ENCODE measurements around the gene RALGAPA2. TPM values are rescaled to one million over a fixed set of nuclear protein-coding genes. Genes with fewer than 3 reads are reported as not detected.

RALGAPA2 gene
- total RNA-seq, 2 donors from 2014 or later = 40.2 to 45.4 TPM

DNA sequence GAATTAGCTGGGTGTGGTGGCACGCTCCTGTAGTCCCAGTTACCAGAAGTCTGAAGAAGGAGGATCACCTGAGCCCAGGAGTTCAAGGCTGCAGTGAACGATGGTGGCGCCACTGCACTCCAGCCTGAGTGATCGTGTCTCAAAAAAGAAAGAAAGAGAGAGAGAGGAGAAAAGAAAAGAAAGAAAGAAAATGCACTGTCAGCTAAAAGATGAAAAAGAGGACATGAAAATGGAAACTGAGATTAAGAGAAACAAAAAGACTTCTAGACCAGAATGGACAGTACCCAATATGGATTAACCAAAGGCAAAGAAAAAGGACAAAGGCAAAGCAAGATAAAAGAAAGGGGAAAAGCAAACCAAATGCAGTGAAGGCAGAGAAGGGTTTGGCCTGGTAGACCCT is 9.0 kb upstream of the RALGAPA2 start:
- no peaks in the 10 kb centered on the region for H3K27me3 ChIP-seq
- H3K27ac ChIP-seq = no peak overlapping the region
- no peaks in the 10 kb centered on the region for H3K9me3 ChIP-seq
- ATAC-seq (no peak), DNase-seq (no peak)
- H3K4me3 ChIP-seq = no peak overlapping the region
- TF ChIP-seq, protein P1, sequence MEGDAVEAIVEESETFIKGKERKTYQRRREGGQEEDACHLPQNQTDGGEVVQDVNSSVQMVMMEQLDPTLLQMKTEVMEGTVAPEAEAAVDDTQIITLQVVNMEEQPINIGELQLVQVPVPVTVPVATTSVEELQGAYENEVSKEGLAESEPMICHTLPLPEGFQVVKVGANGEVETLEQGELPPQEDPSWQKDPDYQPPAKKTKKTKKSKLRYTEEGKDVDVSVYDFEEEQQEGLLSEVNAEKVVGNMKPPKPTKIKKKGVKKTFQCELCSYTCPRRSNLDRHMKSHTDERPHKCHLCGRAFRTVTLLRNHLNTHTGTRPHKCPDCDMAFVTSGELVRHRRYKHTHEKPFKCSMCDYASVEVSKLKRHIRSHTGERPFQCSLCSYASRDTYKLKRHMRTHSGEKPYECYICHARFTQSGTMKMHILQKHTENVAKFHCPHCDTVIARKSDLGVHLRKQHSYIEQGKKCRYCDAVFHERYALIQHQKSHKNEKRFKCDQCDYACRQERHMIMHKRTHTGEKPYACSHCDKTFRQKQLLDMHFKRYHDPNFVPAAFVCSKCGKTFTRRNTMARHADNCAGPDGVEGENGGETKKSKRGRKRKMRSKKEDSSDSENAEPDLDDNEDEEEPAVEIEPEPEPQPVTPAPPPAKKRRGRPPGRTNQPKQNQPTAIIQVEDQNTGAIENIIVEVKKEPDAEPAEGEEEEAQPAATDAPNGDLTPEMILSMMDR (IDR thresholded peaks at IDR 0.05) = no peak
- TF ChIP-seq POLR2A (IDR thresholded peaks at IDR 0.05) = no peak
- 88 to 93% methylated on average over 4 of the region's 4 CpGs for WGBS, 2 donors
- no peaks in the 10 kb centered on the region for H3K36me3 ChIP-seq (replicated peaks in 1 of 2; ENCODE audit: insufficient read depth in 1 of 2, low read depth in 2 of 2)
- no peaks in the 10 kb centered on the region for H3K4me1 ChIP-seq
- intact Hi-C loops (cut with DNase I) = no loop called here

DNA sequence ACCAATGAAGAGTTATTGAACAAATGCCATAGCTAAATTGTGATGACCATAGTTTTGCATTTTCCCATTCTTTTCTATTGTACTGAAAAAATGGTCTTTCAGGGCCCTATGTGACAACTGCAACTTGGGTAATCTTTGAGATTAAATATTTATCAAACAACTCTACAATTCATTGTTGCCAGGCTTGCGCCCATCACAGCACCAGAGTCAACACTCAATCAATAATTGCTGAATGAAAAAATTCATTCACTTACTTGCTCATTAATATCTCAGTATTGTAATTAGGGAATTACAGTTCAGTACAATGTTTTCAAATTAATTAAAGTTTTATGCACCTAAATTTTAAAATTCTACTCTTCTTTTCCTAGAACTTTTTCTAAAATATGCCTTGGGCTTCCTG is 7.7 kb upstream of the RALGAPA2 start:
- WGBS, 2 donors = 81 to 94% methylated on average over 1 of the region's 1 CpG
- intact Hi-C loops (cut with DNase I) = no loop called here
- no peak overlapping the region for H3K27ac ChIP-seq
- no peaks in the 10 kb centered on the region for H3K4me1 ChIP-seq
- no peaks in the 10 kb centered on the region for H3K27me3 ChIP-seq
- no peak overlapping the region for H3K4me3 ChIP-seq
- no peak for DNase-seq
- H3K36me3 ChIP-seq (replicated peaks in 1 of 2; ENCODE audit: insufficient read depth in 1 of 2, low read depth in 2 of 2) = no peaks in the 10 kb centered on the region
- TF ChIP-seq POLR2A (IDR thresholded peaks at IDR 0.05) = no peak
- TF ChIP-seq, protein P1 (IDR thresholded peaks at IDR 0.05) = no peak
- no peak for ATAC-seq
- no peaks in the 10 kb centered on the region for H3K9me3 ChIP-seq

DNA sequence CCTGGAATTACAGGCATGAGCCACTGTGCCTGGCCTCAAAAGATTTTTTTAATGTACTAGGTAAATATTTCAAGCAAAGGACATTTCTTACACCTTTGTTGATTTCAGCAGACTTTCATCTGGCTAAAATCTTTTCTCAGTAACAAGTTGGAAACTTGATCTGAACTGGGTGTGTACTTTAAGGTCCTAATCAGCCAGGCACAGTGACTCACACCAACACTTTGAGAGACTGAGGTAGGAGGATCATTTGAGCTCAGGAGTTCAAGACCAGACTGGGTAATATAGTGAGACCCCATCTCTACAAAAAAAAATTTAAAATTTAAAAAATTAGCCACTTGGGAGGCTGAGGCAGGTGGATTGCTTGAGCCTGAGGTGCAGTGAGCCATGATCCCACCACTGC is 7.0 kb upstream of the RALGAPA2 start:
- H3K4me3 ChIP-seq = no peak overlapping the region
- DNase-seq = no peak
- intact Hi-C loops (cut with DNase I) = no loop called here

DNA sequence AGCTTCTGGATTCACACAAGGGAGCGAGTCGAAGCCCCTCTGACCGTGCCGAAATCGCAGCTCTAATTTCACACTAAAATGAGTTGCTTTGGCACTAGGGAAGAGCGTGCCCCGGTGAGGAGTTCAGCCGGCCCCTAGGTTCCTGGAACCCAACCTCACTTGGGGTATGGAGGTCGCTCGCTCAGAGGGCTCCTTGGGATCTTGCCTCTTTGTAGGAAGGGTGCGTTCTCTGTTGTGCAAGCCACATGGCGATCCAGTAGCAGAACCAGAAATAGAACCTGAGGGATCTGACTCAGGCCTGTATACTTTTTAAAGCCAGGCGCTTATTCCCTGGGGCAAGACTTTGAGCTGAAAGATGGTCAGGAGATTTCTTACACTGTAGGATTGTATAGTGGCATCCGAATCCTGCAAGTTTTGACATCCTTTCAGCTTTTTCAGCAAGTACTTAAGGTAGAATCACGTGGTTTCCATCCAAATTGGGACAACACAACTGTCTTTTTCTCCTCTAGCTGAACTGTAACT is 861 bp upstream of the RALGAPA2 start:
- WGBS, 2 donors = 46 to 49% methylated on average over 15 of the region's 15 CpGs
- Histone ChIP-seq H3K4me3 (no peak overlapping the region), H3K4me1 (peaks cover 21% of the 10 kb centered on the region), H3K36me3 (replicated peaks in 1 of 2; ENCODE audit: insufficient read depth in 1 of 2, low read depth in 2 of 2) (no peaks in the 10 kb centered on the region), H3K27me3 (no peaks in the 10 kb centered on the region), H3K27ac (peak overlapping the region; percentile 79 to 96 (median 88)), H3K9me3 (no peaks in the 10 kb centered on the region)
- intact Hi-C loops (cut with DNase I) = no loop called here
- ATAC-seq (no peak), DNase-seq (peak in 1 of 4 donors; percentile 22)
- TF ChIP-seq, protein P1 (IDR thresholded peaks at IDR 0.05) = no peak
- no peak for TF ChIP-seq POLR2A (IDR thresholded peaks at IDR 0.05)

More for the DNA sequence above, 7.0 kb upstream of the RALGAPA2 start:
- H3K9me3 ChIP-seq = no peaks in the 10 kb centered on the region
- H3K27me3 ChIP-seq = no peaks in the 10 kb centered on the region
- ATAC-seq = no peak
- no peaks in the 10 kb centered on the region for H3K4me1 ChIP-seq
- H3K27ac ChIP-seq = no peak overlapping the region
- TF ChIP-seq, protein P1 (IDR thresholded peaks at IDR 0.05) = no peak
- no peak for TF ChIP-seq POLR2A (IDR thresholded peaks at IDR 0.05)
- no peaks in the 10 kb centered on the region for H3K36me3 ChIP-seq (replicated peaks in 1 of 2; ENCODE audit: insufficient read depth in 1 of 2, low read depth in 2 of 2)

DNA sequence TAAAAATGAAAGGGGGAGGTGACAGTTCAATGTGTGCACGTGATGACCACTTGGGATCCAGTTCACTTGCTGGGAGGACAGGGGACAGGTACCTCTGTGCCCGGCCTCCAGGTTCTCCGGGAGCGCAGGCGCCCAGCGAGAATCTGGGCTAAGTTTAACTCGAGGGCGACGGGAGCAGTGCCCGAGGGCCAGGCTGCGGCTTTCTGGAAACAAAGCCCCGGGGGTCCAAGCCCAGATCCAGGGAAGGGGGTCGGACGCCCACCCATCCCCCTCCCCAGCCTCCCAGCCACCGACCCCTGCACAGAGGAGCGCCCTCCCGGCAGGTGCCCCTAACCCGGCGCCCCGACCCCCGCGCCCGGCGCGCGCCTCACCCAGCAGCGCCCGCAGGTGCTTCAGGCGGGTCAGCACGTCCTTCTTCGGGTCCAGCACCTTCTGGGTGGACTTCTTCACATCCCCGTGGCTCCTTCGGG is 405 bp downstream of the RALGAPA2 start:
- peak; percentile 11 for ATAC-seq
- WGBS, 2 donors = 0% methylated on average over 9 to 33 of the region's 33 CpGs
- intact Hi-C loops (cut with DNase I) = no loop called here

More for the DNA sequence above, 405 bp downstream of the RALGAPA2 start:
- Histone ChIP-seq H3K4me3 (peak overlapping the region; percentile 64 to 92), H3K27ac (peak overlapping the region; percentile 79 to 96 (median 88)), H3K4me1 (peaks cover 29% of the 10 kb centered on the region), H3K27me3 (no peaks in the 10 kb centered on the region), H3K36me3 (replicated peaks in 1 of 2; ENCODE audit: insufficient read depth in 1 of 2, low read depth in 2 of 2) (no peaks in the 10 kb centered on the region), H3K9me3 (no peaks in the 10 kb centered on the region)
- DNase-seq = peak; percentile 33 to 53 (median 44)
- TF ChIP-seq POLR2A (IDR thresholded peaks at IDR 0.05) = no peak
- TF ChIP-seq, protein P1 (IDR thresholded peaks at IDR 0.05) = no peak

Measured in body of pancreas (tissue), 4 donors.